SK-N-SH (cell line): ENCODE data around the gene KCNN3. TPM values are rescaled to one million over a fixed set of nuclear protein-coding genes. Genes with fewer than 3 reads are reported as not detected.

Experiments used
- CTCF ChIA-PET: fragments of 300-600, 350-600 bp; formaldehyde crosslinking; extraction: SDS; loops from one replicate; lab custom pipeline; 2021; lab: Yijun Ruan, JAX
- POLR2A ChIA-PET: fragments of 350-600 bp; sonication (Branson Sonifier 250); formaldehyde crosslinking; extraction: SDS; loops from one replicate; lab custom pipeline; 2020; ENCODE audit warnings: antibody characterized with exemption, inconsistent platforms; lab: Yijun Ruan, JAX
- DNase-seq: peaks from one replicate; pipeline ENCODE4 v3.0.0; 2012
- H2AFZ ChIP-seq: fragments of 200-600 bp; sonication (generic); 2 replicates; pipeline ENCODE4 v1.8.1; 2016; ENCODE audit warnings: antibody characterized with exemption, mild to moderate bottlenecking, low read depth
- H3F3A ChIP-seq: fragments of 200-600 bp; sonication (generic); replicated peaks from 2 replicates; pipeline ENCODE3; 2016; ENCODE audit warnings: antibody characterized with exemption, mild to moderate bottlenecking; ENCODE audit not compliant: insufficient read depth
- H3K27ac ChIP-seq, 2 experiments: fragments of 200-500 bp in 1 of 2; fragments of 200-600 bp in 1 of 2; sonication (Bioruptor generic) in 1 of 2; sonication (generic), shearing (Covaris generic) in 1 of 2; 2 replicates each; pipeline versions ENCODE4 v1.5.1 to v1.6.1; 2014 to 2016; ENCODE audit warnings: low read depth in 2 of 2, inconsistent platforms in 1 of 2, low read length in 1 of 2, mild to moderate bottlenecking in 1 of 2, mixed read lengths in 1 of 2
- H3K27me3 ChIP-seq: fragments of 200-600 bp; sonication (generic), shearing (Covaris generic); 2 replicates; pipeline ENCODE4 v1.6.1; 2016; ENCODE audit warnings: mixed run types; ENCODE audit not compliant: insufficient read depth
- H3K36me3 ChIP-seq, 2 experiments: fragments of 200-500 bp in 1 of 2; fragments of 200-600 bp in 1 of 2; sonication (Bioruptor generic) in 1 of 2; sonication (generic) in 1 of 2; replicated peaks in 1 of 2; 2 replicates each; pipeline versions ENCODE3 to v1.5.1; 2014 to 2016; ENCODE audit warnings: low read length in 1 of 2, mild to moderate bottlenecking in 1 of 2; ENCODE audit not compliant: insufficient read depth in 2 of 2, control insufficient read depth in 1 of 2
- H3K4me1 ChIP-seq, 2 experiments: fragments of 200-500 bp in 1 of 2; fragments of 200-600 bp in 1 of 2; sonication (Bioruptor generic) in 1 of 2; sonication (generic), shearing (Covaris generic) in 1 of 2; 2 replicates each; pipeline versions ENCODE4 v1.5.1 to v1.6.1; 2014 to 2016; ENCODE audit warnings: low read depth in 1 of 2, low read length in 1 of 2, mixed run types in 1 of 2; ENCODE audit not compliant: insufficient read depth in 2 of 2, control insufficient read depth in 1 of 2
- H3K4me2 ChIP-seq: fragments of 200-600 bp; sonication (generic), shearing (Covaris generic); 2 replicates; pipeline ENCODE4 v1.6.1; 2017; ENCODE audit warnings: mixed run types
- H3K4me3 ChIP-seq, 2 experiments: fragments of 200-500 bp in 1 of 2; fragments of 200-600 bp in 1 of 2; sonication (Bioruptor generic) in 1 of 2; sonication (generic), shearing (Covaris generic) in 1 of 2; 2 replicates each; pipeline versions ENCODE4 v1.5.1 to v1.8.1; 2014 to 2016; ENCODE audit warnings: low read depth in 2 of 2, inconsistent platforms in 1 of 2, low read length in 1 of 2, mild to moderate bottlenecking in 1 of 2, mixed read lengths in 1 of 2, moderate library complexity in 1 of 2
- H3K79me2 ChIP-seq: fragments of 200-600 bp; sonication (generic); 2 replicates; pipeline ENCODE4 v1.8.1; 2017; ENCODE audit warnings: mild to moderate bottlenecking; ENCODE audit not compliant: insufficient read depth
- H3K9ac ChIP-seq: fragments of 200-600 bp; sonication (generic); 2 replicates; pipeline ENCODE4 v1.6.1; 2017; ENCODE audit warnings: mixed run types
- H3K9me2 ChIP-seq: fragments of 200-600 bp; sonication (generic); 2 replicates; pipeline ENCODE4 v1.6.1; 2017; ENCODE audit warnings: mixed run types
- H3K9me3 ChIP-seq: fragments of 200-600 bp; sonication (generic); 2 replicates; pipeline ENCODE4 v1.6.1; 2017; ENCODE audit warnings: mixed run types, mild to moderate bottlenecking, moderate library complexity
- H4K20me1 ChIP-seq: fragments of 200-600 bp; sonication (generic); 2 replicates; pipeline ENCODE4 v1.6.1; 2017; ENCODE audit warnings: mild to moderate bottlenecking, mixed run types; ENCODE audit not compliant: insufficient read depth
- GATA2 ChIP-seq: sonication (generic); formaldehyde crosslinking; IDR thresholded peaks from 2 replicates; pipeline ENCODE4 v1.5.0; 2020; ENCODE audit warnings: mild to moderate bottlenecking, missing genetic modification reagents
- JUND ChIP-seq: IDR thresholded peaks from 2 replicates; pipeline ENCODE4 v1.4.0; 2012
- MEF2A ChIP-seq: IDR thresholded peaks from 2 replicates; pipeline ENCODE4 v1.4.0; 2012; ENCODE audit warnings: low read depth, borderline replicate concordance
- NFIC ChIP-seq: IDR thresholded peaks from 2 replicates; pipeline ENCODE4 v1.4.0; 2012; ENCODE audit warnings: borderline replicate concordance
- PBX3 ChIP-seq: IDR thresholded peaks from 2 replicates; pipeline ENCODE4; 2012
- REST ChIP-seq: IDR thresholded peaks from 2 replicates; pipeline ENCODE4 v1.6.1; 2012; ENCODE audit warnings: mild to moderate bottlenecking, low read depth, low read length, moderate library complexity
- SMC3 ChIP-seq: IDR thresholded peaks from 2 replicates; pipeline ENCODE4 v1.6.1; 2012; ENCODE audit warnings: low read depth, low read length, improper control_type of control experiment
- YY1 ChIP-seq: IDR thresholded peaks from 2 replicates; pipeline ENCODE4 v1.4.0; 2012; ENCODE audit warnings: low read depth, mild to moderate bottlenecking
- ZBTB33 ChIP-seq: IDR thresholded peaks from 2 replicates; pipeline ENCODE4 v1.4.0; 2012; ENCODE audit warnings: low read depth, borderline replicate concordance
- WGBS: methylation state at CpG from one replicate; pipeline ENCODE4 v1.1.6; 2017; ENCODE audit warnings: low lambda C conversion rate; 5-methylcytosine and 5-hydroxymethylcytosine counted together
- polyA plus RNA-seq, 3 experiments: library from polyadenylated mRNA; depleted of rRNA; stranded (reverse); fragments of >200 nt; gene quantifications; 2 replicates each; pipeline ENCODE4 v1.2.3, GENCODE V29; 2012

KCNN3 gene
- polyA plus RNA-seq, 1 of the 3 experiments (the other 2 are of a cell fraction), result 0.16 TPM

- Histone ChIP-seq H3K9me2 (no peaks in the 10 kb centered on the region), H3K4me3 (no peak overlapping the region), H3K27ac (no peak overlapping the region), H2AFZ (no peak overlapping the region), H3K9me3 (no peaks in the 10 kb centered on the region), H3K4me1 (peaks cover 10 to 18% of the 10 kb centered on the region in 2 experiments; a peak in 2 of 4 replicates), H3F3A (no peaks in the 10 kb centered on the region), H4K20me1 (no peaks in the 10 kb centered on the region), H3K4me2 (no peak overlapping the region), H3K27me3 (no peaks in the 10 kb centered on the region), H3K79me2 (no peaks in the 10 kb centered on the region), H3K36me3 (no peaks in the 10 kb centered on the region), H3K9ac (no peak overlapping the region)
- POLR2A ChIA-PET, result no interaction called here
- WGBS, result 76% methylated on average over 13 of the region's 13 CpGs
- TF ChIP-seq YY1, result no peak
- TF ChIP-seq GATA2 (CRISPR knock-in tag), result no peak
- no peak for TF ChIP-seq PBX3
- no peak for TF ChIP-seq REST
- TF ChIP-seq NFIC, result no peak
- no peak for TF ChIP-seq MEF2A
- TF ChIP-seq ZBTB33, result no peak
- TF ChIP-seq SMC3, result no peak
- TF ChIP-seq JUND, result no peak
- DNase-seq, result no peak
- CTCF ChIA-PET, result interaction anchor here (1.2 to 1.7 kb wide), 3 partner anchors 10 to 69 kb away, joined by 3 to 5 read pairs (median 3); no protein-coding TSS in a partner anchor
These were observed 143.0 kb downstream of the KCNN3 start for GRCh38 chr1:154726896-154727753.
